Inferior parietal cortex (tissue), 1 donor: ENCODE data around the gene ANO2.

ENCODE experiments used
- DNase-seq: peaks from one replicate; pipeline ENCODE4 v3.0.0-alpha.2; 2016; ENCODE audit errors: extremely low spot score

ANO2 gene

DNA sequence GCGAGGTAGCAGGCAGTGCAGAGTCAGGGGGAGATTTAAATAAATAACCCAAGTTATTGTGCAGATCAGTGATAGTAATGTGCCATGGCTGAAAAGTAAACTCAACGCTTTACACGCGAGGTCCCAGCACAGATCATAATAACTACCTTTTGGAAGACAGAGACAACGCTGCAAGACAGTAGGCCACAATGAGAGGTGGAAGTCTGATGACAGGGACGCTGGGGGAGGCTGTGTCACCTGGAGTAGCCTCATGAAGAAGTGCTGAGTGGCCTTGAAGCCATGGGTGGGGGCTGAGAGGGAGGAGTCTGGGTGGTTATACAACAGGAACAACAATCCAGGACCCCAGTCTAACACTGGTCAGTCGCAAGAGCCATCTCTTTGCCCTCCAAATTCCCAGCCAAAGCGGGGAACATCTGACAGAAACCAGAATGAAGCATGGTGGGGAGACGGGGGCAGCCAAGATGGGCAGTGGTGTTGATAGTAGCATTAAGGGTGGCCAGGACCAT lies 28.2 kb downstream of the ANO2 start:
- no peak for DNase-seq

DNA sequence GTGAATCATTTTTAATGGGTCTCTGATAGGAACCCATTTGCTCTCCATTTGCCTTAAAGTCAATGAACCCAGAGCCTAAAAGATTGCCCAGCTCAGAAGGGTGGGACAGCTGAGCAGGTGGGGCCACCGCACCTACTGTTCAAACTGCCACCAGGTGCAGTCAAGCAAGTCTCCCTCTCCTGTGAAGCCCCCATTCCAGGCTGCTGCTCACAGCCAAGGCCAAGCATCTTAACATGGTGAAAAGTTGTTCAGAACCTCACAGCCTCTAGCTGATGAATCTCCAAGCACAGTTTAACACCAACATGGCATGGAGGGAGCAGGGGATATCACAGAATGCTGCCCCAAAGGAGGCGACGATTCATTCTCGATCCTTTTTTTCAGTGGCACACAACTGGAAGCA lies 29.5 kb downstream of the ANO2 start:
- DNase-seq = no peak

DNA sequence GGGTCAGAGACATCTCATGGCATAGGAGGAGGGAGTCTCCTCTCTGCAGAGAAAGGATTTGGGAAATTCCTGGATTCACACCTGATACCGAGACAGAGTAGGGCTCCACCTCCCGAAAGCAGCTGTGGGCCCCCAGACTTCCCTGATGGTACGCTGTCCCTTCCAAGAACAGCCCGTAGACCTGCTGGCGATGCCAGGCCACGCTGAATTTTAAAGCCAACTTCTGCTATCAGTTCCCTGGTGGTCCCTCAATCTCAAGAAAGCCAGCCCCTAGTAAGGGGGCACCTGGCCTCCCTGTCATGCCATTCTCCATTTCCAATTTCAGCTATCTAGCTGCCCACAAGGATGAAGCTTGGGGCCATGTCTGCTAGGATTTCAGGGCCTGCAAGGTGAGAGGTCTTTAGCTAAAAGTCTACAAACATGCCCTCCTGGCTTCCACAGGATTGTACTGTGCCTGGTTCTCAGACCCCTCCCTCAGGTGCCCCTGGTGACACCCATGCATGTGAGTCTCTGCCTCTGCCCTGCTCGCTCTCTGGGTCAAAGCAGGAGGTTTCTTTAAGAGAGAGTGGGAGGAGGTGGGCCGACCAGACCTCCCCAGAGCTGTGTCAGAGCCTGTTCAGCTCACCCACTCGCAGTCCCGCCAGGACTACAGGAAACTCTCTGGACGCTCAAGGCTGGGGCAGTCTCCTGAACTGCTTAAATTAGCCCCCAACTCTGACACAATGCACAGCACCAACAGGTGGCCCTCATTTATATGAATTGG lies 30.5 kb downstream of the ANO2 start:
- DNase-seq = no peak

DNA sequence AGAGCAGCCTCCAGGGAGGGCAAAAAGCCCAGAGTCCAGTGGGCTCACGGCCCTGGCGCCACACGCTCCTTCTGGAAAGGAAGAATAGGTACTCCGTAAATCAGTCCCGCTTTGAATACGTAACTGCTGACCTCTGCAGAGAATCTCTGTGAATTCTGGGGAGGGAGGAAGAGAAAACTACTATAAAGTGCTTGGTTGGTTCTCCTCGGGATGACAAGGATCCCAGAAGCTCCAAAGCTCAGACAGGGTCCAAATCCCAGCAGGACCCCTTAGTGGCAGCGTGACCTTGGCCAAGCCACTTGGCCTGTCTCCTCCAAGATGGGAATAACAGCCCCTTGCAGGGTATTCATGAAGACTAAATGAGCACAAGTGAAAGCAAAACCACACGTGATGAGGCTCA lies 31.7 kb downstream of the ANO2 start:
- DNase-seq = no peak

DNA sequence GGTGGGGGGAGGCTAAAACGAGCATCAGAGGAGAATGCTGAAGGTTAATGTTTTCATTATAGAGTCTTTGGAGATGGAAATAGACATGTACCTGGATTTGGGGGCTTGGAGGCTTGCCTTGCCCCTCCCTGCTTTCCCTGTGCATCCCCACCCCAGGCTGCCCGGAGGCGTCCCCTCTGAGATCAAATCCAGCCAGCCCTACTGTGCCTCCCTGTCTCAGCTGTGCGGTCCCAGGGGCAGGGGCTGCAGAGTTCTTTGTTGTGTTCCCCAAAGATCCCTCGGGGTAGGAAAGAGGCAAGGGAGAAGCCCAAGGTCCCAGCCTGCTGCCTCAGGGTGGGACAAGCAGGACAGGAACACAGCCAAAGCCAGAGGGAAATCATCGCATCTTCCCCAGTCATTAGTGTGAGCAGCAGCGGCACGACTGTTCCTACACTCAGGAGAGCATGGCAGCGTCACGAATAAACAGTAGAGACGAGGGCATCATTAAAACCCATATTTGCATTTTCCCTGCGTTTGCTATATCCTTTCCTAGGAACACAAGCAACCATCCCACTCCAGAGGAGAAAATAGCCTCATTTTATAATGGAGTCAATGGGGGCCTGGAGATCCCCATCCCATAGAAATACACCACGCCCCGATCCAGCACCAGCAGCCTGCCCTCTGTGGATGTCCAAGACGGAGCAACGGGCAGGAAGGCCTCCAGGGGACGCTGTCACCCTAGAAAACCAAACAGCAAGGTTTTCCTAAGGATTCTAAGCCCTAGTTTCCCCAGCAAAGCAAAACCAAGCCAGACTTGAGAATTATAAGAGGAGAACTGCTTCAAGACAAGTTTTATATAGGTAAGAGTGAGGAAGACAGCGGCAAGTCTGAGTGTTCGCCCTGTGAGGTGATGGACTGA lies 32.4 kb downstream of the ANO2 start:
- no peak for DNase-seq

DNA sequence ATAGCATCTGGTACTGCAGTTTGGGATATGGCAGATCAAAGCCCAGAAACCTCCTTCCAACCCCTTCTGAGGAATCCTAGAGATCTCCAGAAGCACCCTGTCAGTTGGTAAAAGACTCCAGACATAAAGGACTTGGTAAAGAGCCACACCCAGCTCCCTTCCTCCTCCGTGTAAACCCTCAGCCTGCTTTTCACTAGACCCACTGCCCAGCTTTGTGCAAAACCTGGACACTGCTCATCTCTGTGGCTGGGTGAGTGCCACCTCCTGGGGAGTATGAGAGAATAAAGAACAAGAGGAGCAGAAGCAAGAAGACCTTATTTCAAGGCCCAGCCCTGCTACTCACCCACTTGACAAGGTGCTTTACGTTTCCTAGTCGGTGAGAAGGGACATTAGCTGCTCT lies 33.0 kb downstream of the ANO2 start:
- no peak for DNase-seq

DNA sequence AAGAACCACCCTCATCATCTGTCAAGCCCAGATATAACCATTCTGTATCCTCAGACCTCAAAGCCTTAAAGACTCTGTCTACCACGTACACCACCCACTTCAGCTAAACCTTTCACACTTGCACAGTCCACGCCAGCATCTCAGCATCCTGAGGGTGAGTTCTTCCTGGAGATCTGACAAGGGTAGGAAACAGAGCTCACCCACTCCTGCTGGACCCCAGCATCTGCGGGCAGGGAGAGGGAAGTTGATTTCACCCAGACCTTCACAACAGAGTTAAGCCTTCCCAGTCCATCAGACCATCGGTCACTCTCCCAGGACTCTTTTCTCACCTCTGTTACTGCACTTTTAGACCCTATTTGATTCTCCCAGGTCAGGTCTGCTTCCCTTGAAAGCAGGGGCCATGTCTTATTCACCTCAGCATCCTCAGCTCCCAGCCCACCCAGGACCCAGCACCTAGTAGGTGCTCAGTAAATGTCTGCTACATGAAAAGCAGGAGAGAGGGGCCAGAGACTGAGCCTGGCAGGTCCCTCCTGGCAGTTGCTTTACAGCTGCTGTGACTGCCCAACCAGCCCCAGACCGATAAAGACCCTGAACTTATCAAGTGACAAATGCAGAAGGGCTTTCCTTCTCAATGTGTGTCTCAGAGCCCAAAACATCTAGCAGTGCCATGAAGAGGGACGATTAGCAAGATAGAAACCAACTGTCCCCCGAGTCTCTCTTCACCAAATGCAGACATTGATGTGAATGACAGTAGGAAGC lies 34.1 kb downstream of the ANO2 start:
- DNase-seq = no peak

DNA sequence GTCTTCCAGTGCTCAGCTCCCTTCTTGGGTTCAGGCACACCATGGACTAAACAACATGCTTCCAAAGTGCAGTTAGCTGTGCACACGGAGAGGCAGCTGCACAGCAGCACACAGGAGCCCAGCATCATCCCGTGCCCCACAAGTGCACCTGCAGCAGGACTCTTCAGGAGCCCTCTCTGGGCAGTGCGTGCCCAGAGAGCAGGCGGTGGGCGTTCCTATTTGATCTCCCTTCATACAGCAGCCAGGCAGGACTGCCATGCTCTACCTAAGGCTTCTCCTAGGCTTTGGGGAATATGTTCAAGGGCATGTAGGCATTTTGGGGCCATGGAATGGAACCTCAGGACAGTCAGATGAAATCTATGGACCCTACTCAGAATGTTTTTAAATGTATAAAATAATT lies 35.5 kb downstream of the ANO2 start:
- DNase-seq = no peak

DNA sequence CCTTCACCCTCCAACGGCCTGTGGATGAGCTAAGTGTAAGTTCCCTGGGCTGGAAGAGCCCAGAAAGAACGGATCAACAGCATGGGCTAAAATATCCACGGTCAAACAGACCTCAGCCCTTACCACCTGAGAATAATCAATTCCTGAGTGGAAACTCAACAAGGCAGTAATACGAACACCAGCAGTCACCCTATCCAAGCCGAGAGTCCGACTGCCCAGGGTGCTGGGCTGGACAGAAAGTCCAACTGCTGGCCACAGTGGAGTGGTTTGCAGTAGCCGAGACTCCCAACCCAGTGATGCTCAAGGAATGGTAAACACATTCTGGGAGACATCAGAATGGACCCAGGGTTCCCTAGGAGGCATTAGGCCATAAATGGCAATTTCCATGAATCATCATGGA lies 36.8 kb downstream of the ANO2 start:
- DNase-seq = no peak

DNA sequence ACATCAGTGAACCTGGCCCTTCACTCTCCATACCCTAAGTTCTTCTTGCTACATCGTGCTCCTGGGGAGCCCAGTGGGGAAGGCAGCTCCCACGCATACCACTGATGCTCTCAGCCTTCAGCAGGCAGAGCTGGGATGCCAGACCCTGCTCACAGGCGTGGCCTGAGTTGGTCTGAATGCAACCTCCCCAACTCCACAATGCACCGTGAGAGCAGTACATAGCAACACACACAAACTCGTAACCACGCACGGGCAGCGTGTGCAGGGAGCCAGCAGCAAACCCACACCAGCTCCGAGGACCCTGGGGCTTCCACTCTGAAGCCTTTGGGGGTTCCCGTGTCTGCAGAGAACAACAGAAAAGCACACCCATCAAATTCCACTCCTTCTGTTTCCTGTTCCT lies 37.3 kb downstream of the ANO2 start:
- no peak for DNase-seq

DNA sequence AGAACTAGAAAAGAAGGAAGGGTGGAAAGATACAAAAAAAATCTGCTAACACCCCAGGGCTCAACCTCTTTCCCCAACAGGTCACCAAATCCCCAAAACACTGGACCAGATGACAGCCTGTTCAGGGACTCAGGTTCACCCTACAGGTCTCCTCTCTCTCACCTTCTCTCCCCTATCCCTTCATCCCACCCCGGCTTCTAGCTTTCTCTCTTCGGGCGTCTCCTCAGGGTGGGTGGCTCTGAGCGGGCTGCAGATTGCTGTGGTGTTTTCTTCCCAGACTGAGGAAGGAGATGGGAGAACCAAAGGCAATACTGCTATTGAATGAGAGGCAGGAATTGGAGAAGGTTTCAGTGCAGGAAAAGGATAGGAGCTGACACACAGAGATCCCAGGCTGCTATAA lies 39.3 kb downstream of the ANO2 start:
- DNase-seq = no peak

DNA sequence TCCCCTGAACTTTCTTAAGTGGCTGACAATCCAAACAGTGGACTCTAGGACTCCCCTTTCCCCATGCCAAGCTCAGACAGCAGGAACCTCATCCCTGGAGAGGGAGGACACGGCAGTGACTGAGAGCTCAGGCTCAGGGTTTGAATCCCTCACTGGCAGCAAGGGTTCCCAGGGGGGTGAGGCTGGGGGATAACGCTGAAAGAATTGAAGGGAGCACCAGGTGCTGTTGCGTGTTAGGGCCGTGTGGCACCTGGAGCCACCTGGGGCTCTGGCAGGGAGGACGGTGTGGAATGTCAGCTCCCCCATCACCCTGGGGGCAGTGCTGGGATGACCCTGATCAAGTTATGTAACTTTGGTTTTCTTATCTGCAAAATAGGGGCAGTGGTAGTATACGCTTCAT lies 40.1 kb downstream of the ANO2 start:
- no peak for DNase-seq

DNA sequence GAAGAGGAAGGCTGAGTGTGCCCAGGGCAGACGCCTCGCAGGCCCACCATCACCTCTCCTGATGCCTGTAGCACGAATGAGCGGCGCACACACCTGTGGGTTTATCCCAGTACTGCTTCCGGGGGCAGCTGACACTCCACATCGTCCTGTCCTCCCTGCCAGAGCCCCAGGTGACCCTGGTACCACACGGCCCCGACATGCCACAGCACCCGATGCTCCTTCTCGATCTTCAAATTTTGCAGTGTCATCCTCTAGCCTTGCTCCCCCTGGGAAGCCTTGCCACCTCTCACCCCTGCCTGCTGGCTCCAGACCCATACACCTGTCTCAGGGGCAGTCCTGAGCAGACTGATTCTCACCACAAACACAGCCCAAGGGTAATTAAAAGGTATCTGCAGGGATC lies 40.6 kb downstream of the ANO2 start:
- no peak for DNase-seq

DNA sequence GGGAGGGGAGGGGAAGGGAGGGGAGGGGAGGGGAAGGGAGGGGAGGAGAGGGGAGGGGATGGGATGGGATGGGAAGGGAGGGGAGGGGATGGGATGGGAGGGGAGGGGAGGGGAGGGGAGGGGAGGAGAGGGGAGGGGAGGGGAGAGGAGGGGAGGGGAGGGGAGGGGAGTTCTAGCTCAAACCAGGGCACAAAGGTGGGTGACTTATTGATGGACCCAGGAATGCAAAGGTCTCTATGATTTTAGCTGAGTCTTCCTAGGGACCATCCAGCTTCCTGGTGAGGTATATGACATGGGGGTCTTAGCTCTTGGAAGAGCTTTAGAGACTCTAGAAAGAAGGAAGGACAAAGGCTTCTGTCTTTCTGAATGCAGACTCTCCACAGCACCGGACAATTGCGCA lies 42.3 kb downstream of the ANO2 start:
- no peak for DNase-seq

DNA sequence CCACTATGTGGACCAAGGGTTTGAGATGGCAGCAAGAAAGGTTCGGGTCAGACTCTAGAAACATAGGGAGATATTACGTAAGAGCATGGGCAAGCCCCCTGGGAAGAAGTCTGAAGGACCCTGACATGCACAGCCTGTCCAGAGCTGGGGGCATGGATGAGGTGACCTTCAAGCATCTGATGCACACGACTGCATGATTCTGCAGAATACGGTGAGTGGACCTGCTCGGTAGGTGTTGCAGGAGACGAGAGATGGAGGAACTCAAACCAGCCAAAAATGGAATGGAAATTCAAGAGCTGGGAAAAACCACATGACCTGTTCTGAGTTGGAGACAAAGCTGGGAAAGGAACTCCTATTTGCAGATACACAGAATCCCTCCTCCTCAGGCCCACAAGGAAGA lies 43.6 kb downstream of the ANO2 start:
- no peak for DNase-seq

DNA sequence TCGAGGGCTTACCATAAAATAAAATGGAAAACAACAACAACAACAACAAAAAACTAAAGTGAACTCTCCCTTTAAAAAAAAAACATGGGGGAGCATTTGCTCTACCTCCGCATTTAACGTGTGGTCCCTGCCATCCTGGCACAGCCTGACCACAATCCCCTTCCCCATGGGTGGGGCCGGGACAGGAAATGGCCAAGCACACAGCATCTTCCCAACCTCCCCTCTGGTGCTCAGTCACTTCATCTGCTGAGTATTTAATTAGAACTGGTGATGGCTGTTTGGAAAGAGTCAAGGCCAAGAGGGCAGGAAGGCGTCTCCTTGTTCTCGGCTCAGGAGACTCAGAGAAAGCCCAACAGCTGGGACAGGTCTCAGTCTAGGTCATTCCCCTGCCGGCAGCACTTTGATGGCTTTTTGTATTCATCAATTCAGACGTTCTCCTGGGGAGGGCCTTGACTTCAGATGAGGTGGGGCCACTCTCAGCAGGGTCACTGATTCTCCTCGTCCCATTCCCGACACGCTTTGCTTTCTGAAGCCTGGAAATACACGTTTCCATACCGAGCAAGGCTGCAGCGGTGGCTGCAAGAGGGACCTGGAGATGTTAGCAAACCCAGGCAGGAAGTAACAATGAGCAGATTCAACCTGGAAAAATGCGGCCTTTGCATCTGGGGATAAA lies 44.4 kb downstream of the ANO2 start:
- DNase-seq = no peak

DNA sequence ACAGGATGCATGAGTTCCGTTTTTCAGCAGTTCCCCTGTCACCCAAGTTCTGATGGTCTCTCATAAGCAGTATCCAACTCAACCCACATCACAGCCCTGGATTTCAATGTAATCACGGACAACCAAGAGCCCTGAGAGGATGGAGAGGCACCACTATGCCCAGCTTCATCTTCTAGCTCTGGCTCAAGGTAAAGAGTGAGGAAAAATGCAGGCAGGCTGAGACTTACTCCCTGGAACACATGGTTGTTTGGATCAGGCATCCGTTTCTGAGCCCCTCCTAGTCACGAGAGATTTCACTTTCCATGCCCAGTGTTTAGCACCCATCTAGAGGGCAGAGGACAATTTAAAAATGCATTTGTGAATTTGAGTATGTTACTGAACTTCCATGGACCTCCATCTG lies 45.0 kb downstream of the ANO2 start:
- no peak for DNase-seq

DNA sequence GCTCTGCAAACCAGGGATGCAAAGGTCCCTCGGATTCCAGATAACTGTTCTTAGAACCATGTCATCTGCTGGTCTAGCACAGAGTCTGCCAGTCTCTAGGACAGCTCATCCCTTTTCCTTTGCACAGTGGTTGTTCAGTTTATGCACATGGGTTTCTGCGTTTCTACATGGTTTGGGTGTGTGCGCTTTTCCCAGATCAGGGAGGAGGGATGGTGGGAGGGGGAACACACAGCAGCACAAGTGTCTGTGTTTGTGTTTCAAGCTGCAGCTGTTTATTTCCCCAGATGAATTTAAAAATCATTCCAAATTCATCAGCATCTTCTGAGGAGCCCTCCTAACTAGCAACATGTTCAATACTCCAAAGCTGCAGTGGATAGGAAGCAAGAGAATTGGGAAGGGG lies 45.4 kb downstream of the ANO2 start:
- no peak for DNase-seq

DNA sequence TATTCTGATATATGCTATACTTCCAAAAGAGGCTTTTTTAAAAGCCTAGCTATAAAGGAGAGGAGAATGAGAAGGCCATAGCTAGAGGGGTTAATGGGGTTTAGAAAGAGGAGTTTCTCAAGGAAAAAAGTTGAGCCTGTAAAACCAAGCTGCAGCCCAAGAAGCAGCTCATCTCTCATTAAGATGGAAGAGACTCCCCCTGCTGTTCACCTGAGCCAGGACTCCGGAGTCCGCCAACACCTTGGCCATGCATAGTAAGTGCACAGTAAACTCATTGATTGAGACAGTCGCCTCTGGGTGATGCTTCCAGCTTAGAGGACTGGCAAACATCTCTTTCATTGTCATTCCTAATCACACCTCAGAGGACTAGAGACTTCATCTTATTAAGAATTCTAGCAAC lies 46.2 kb downstream of the ANO2 start:
- no peak for DNase-seq

DNA sequence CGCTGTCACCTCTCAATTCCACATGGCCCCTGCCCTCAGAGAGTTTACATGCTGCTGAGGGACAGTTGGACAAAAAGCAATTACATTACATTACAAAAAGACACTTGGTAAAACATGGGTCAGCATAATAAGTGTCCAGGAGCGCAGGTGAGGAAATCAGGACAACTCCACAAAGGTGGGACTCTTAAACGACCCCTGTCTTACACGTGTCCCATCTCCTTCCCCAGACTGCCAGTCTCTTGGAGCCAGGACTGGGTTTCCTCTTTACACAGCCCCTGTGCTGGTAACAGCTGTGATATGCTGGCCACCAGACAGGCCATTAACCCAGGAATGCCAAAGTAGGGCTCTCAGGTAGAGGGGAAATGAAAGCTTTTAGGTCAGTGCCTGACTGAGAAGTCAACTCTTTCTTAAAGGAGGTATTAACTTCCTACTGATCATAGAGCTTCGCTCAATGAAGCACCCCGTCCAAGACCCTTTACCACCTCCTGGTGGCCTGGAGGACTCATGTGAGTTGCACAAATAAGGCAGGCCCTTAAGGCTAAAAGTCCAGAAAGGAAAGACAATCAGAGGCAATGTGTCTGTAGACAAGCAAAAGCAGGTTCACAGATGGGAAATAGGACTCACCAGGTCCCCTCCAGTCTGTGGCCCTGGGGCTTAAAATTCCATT lies 55.5 kb downstream of the ANO2 start:
- no peak for DNase-seq

DNA sequence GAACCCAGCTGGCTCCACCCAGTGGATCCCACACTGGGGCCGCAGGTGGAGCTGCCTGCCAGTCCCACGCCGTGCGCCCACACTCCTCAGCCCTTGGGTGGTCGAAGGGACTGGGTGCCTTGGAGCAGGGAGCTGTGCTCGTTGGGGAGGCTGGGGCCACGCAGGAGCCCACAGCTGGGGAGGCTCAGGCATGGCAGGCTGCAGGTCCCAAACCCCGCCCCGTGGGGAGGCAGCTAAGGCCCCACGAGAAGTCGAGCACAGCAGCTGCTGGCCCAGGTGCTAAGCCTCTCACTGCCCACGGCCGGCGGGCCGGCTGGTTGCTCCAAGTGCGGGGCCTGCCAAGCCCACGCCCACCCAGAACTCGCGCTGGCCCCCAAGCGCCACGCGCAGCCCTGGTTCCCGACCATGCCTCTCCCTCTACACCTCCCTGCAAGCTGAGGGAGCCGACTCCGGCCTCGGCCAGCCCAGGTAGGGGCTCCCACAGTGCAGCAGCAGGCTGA lies 56.2 kb downstream of the ANO2 start:
- no peak for DNase-seq
